ENCODE data around the gene RPS28. TPM values are rescaled to one million over a fixed set of nuclear protein-coding genes. Genes with fewer than 3 reads are reported as not detected.

The RPS28 gene
- total RNA-seq, 2 experiments from 2014 or later: 3,333 to 3,342 TPM

GRCh38 chr19:8371011-8371804, 49.9 kb downstream of the RPS28 start:
- H3K4me1 Mint-ChIP-seq (ENCODE audit: low read depth): no peaks in the 10 kb centered on the region
- POLR2A ChIA-PET: no interaction called here
- Histone ChIP-seq H3K4me1 (ENCODE audit: insufficient read depth, low read length) (no peaks in the 10 kb centered on the region), H3K27ac (ENCODE audit: low read depth in 1 of 2, low read length in 2 of 2) (no peak overlapping the region), H3K9me3 (ENCODE audit: control insufficient read depth in 1 of 2, insufficient read depth in 1 of 2, low read length in 2 of 2) (no peaks in the 10 kb centered on the region), H3K27me3 (ENCODE audit: control insufficient read depth in 1 of 2, insufficient read depth in 2 of 2, low read length in 2 of 2) (peaks cover 12 to 17% of the 10 kb centered on the region in 2 experiments), H3K36me3 (ENCODE audit: insufficient read depth, low read length) (no peaks in the 10 kb centered on the region), H3K4me3 (ENCODE audit: low read length) (no peak overlapping the region)
- DNase-seq: no peak
- H3K4me3 Mint-ChIP-seq: no peak overlapping the region
- H3K27me3 Mint-ChIP-seq: peaks cover 27% of the 10 kb centered on the region
- H3K27ac Mint-ChIP-seq: no peak overlapping the region
- no peak for TF ChIP-seq CTCF (IDR thresholded peaks at IDR 0.05)
- no peaks in the 10 kb centered on the region for H3K9me3 Mint-ChIP-seq
- intact Hi-C loops (cut with DNase I, micrococcal nuclease): no loop called here
- H3K36me3 Mint-ChIP-seq (ENCODE audit: low read depth): no peaks in the 10 kb centered on the region
- CTCF ChIA-PET: no interaction called here
- no peak for ATAC-seq (ENCODE audit: poor library complexity)

Other genes starting within 250 kb of the RPS28 start
- gene FBN3, start 171.9 kb upstream of the RPS28 start, total RNA-seq: not detected
- 10 to 100 TPM in 1 of 2 experiments, 1 to 10 TPM in 1; 8.7 to 12.3 TPM for gene CERS4, start 112.1 kb upstream of the RPS28 start, total RNA-seq
- 10 to 100 TPM; 17.1 to 17.6 TPM for gene CD320, start 13.1 kb upstream of the RPS28 start, total RNA-seq
- 10 to 100 TPM; 42.0 to 42.7 TPM for gene NDUFA7, start 121 bp upstream of the RPS28 start, total RNA-seq
- 1 to 10 TPM in 1 of 2 experiments, under 1 TPM in 1; 0.87 to 1.1 TPM for gene KANK3, start 21.8 kb downstream of the RPS28 start, total RNA-seq
- gene ANGPTL4, start 42.7 kb downstream of the RPS28 start, total RNA-seq: not detected
- 10 to 100 TPM; 66.8 to 71.5 TPM for gene RAB11B, start 68.9 kb downstream of the RPS28 start, total RNA-seq
- 10 to 100 TPM; 20.0 to 22.2 TPM for gene MARCHF2, start 91.8 kb downstream of the RPS28 start, total RNA-seq
- gene HNRNPM, start 123.5 kb downstream of the RPS28 start, total RNA-seq: 100 to 1,000 TPM; 269 to 272 TPM
- gene PRAM1, start 181.1 kb downstream of the RPS28 start, total RNA-seq: 1 to 10 TPM; 4.3 to 6.3 TPM
- gene ZNF414, start 192.7 kb downstream of the RPS28 start, total RNA-seq: 10 to 100 TPM; 36.3 to 38.0 TPM